GM12878 (cell line): Measurements from ENCODE around the gene AMMECR1. TPM values are rescaled to one million over a fixed set of nuclear protein-coding genes. Genes with fewer than 3 reads are reported as not detected.
A peak's percentile ranks its signal among the peaks of the same experiment; 100 is the strongest.

ENCODE experiments used
- CBX5 ChIP-seq: sonication (generic); IDR thresholded peaks from 2 replicates; pipeline ENCODE4 v1.6.1; 2016; ENCODE audit warnings: low read depth, moderate library complexity, mild to moderate bottlenecking, inconsistent platforms
- E2F8 ChIP-seq: fragments of 450-650 bp; IDR thresholded peaks from 2 replicates; pipeline ENCODE4 v1.6.1; 2018; ENCODE audit warnings: mild to moderate bottlenecking, low read depth, moderate library complexity; ENCODE audit not compliant: partially characterized antibody
- EED ChIP-seq: sonication (generic); IDR thresholded peaks from 2 replicates; pipeline ENCODE4 v1.6.1; 2016; ENCODE audit warnings: antibody characterized with exemption, low read depth
- EP300 ChIP-seq, 2 experiments: fragments of 150-350 bp in 1 of 2; IDR thresholded peaks; 2 replicates each; pipeline ENCODE4 v1.6.1; 2011 to 2012; ENCODE audit warnings: low read depth in 2 of 2, low read length in 2 of 2, borderline replicate concordance in 1 of 2, improper control_type of control experiment in 1 of 2, inconsistent platforms in 1 of 2; ENCODE audit not compliant: control insufficient read depth in 1 of 2
- EZH2 ChIP-seq: IDR thresholded peaks from 2 replicates; pipeline ENCODE4 v1.6.1; 2012; ENCODE audit warnings: low read depth, mild to moderate bottlenecking, control low read depth, inconsistent platforms, low read length, borderline replicate concordance; ENCODE audit not compliant: control insufficient read depth
- PAX5 ChIP-seq: IDR thresholded peaks from 2 replicates; pipeline ENCODE4 v1.6.1; 2011; ENCODE audit warnings: low read depth, low read length, borderline replicate concordance
- POU2F2 ChIP-seq: IDR thresholded peaks from 3 replicates; pipeline ENCODE4 v1.6.1; 2011; ENCODE audit warnings: low read depth, mild to moderate bottlenecking, low read length, borderline replicate concordance
- REST ChIP-seq: IDR thresholded peaks from 2 replicates; pipeline ENCODE4 v1.6.1; 2012; ENCODE audit warnings: mild to moderate bottlenecking, low read depth, low read length
- RFX5 ChIP-seq: IDR thresholded peaks from 2 replicates; pipeline ENCODE4 v1.6.1; 2011; ENCODE audit warnings: low read depth, low read length, improper control_type of control experiment
- SP1 ChIP-seq: IDR thresholded peaks from one replicate; pipeline ENCODE4 v1.6.1; 2011; ENCODE audit warnings: low read depth, low read length
- SREBF2 ChIP-seq: IDR thresholded peaks from 2 replicates; pipeline ENCODE4 v1.6.1; 2012; ENCODE audit warnings: mild to moderate bottlenecking, low read length
- SUZ12 ChIP-seq: fragments of 200-600 bp; sonication (generic); IDR thresholded peaks from one replicate; pipeline ENCODE4 v1.6.1; 2018; ENCODE audit warnings: antibody characterized with exemption, mild to moderate bottlenecking; ENCODE audit not compliant: unreplicated experiment
- TBL1XR1 ChIP-seq: IDR thresholded peaks from 2 replicates; pipeline ENCODE4 v1.6.1; 2012; ENCODE audit warnings: low read depth, low read length, improper control_type of control experiment
- ZBED1 ChIP-seq: IDR thresholded peaks from 2 replicates; pipeline ENCODE4 v1.6.1; 2016; ENCODE audit warnings: borderline replicate concordance
- ZNF592 ChIP-seq: fragments of 450-650 bp; IDR thresholded peaks from 2 replicates; pipeline ENCODE4 v1.6.1; 2017; ENCODE audit warnings: mild to moderate bottlenecking, moderate library complexity
- ZNF687 ChIP-seq: fragments of 450-650 bp; IDR thresholded peaks from 2 replicates; pipeline ENCODE4 v1.6.1; 2017; ENCODE audit warnings: mild to moderate bottlenecking, moderate library complexity
- polyA plus RNA-seq, 11 experiments: library from polyadenylated mRNA; depleted of rRNA in 4 of 11; unstranded in 6 of 11; stranded (reverse) in 5 of 11; fragments of >200 nt; fragmentation: Nextera tagmentation in 4 of 11; fragmentation: Illumina TruSeq in 1 of 11; extraction: Ambion mirVana in 4 of 11; extraction: Trizol in 1 of 11; gene quantifications; 1 replicate in 1 of 11; 2 replicates in 10 of 11; pipeline versions ENCODE4 v1.2.1 to v1.2.3, GENCODE V29; 2011 to 2016; ENCODE audit warnings: inconsistent platforms in 2 of 11, missing spikeins in 2 of 11, low read depth in 1 of 11
- total RNA-seq, 4 experiments: library from RNA; depleted of rRNA in 3 of 4; stranded (reverse); fragments of >200 nt in 3 of 4; fragmentation: Illumina TruSeq in 1 of 4; extraction: Trizol in 1 of 4; gene quantifications; 2 replicates each; pipeline versions ENCODE4 v1.2.1 to v1.2.3, GENCODE V29; 2013 to 2021

The AMMECR1 gene
- total and polyA plus RNA-seq, 10 of the 15 experiments (the other 5 are each of a cell fraction or from before 2014, with no cell fraction given) = 4.9 to 25.6 (median 10.7) TPM

- TF ChIP-seq ZNF592 (no peak), POU2F2 (no peak), SREBF2 (no peak), ZNF687 (peak; percentile 99), EP300 (IDR thresholded peaks at IDR 0.05; ENCODE audit: borderline replicate concordance in 1 of 2, control insufficient read depth in 1 of 2, low read depth in 2 of 2, low read length in 2 of 2) (peak; percentile 63 to 73; a peak in 2 of 4 replicates), EED (peak; percentile 35; the same call in 1 of the 2 replicates), PAX5 (peak; percentile 68; the same call in 1 of the 2 replicates), SP1 (peak; percentile 32), E2F8 (no peak), EZH2 (no peak), REST (no peak), TBL1XR1 (no peak), ZBED1 (no peak), CBX5 (no peak), RFX5 (no peak), SUZ12 (no peak)
These were observed 145.7 kb downstream of the AMMECR1 start (continued) for GRCh38 chrX:110172215-110172614.
